NCI-H2227 (cell line): Measurements from ENCODE around the gene AGBL4.

ENCODE experiments used
- DNase-seq: peaks from one replicate; lab custom pipeline; 2025; ENCODE audit not compliant: unreplicated experiment; lab: John Stamatoyannopoulos, UW

AGBL4 gene

DNA sequence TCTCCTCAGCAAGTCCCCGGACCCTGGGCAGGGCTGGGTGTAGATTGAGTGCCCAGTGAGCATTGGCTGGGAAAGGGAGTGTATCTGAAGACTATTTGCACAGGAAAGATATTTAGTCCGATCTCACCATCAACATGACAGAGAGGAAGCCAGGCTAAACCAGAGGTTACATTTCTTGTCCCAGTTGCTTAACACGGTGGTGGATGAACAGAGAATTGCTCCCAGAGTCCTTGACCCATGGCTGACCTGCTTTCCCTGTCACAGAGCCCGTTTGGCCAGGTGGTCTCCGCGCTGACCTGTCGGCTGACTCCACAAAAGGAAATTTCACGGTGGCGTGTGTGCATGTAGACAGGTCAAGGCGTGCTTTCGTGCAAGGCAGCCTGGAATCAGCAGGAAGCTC lies 1330.6 kb downstream of the AGBL4 start:
- DNase-seq = no peak

GRCh38 chr1:48692235-48692634 lies 1331.5 kb downstream of the AGBL4 start:
- DNase-seq = no peak

GRCh38 chr1:48691429-48692001 lies 1332.2 kb downstream of the AGBL4 start:
- no peak for DNase-seq

GRCh38 chr1:48688102-48688760 lies 1335.5 kb downstream of the AGBL4 start:
- DNase-seq = no peak

GRCh38 chr1:48687282-48688045 lies 1336.3 kb downstream of the AGBL4 start:
- no peak for DNase-seq

DNA sequence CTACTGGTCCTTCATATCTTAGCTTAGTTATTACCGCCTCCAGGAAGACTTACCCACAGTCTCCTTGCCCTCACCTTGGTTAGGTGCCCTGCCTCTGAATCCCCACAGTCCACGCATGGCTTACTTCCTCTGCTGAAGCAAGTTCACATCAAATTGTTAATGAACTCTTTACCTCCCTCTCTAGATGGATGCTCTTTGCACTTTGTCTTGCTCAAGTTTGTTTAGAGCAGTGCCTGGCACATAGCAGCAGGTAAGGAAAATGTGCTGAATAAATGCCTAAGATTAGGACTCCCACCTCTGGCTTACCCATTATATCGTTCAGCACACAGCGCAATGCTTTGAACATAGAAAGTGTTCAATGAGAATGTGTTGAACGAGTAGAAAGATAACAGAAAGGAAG lies 1337.6 kb downstream of the AGBL4 start:
- DNase-seq = no peak

DNA sequence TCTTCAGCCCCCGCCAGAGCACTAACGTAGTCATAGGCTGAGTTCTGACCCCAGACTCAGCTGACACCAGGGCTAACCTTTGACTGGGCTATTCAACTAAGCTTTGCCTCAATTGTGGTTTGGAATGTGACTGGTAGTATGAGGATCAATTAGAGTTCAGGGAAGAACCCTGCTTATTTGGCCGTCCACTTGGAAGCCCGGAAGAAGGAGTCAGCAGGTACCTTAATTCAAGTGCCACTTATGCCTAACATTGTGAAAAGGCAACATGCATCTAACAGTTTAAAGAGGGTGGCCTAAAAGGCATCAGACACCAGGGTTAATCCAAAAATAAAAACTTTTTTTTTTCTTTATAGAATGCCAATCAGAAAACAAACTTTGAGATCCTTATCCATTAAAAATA lies 1339.4 kb downstream of the AGBL4 start:
- no peak for DNase-seq

DNA sequence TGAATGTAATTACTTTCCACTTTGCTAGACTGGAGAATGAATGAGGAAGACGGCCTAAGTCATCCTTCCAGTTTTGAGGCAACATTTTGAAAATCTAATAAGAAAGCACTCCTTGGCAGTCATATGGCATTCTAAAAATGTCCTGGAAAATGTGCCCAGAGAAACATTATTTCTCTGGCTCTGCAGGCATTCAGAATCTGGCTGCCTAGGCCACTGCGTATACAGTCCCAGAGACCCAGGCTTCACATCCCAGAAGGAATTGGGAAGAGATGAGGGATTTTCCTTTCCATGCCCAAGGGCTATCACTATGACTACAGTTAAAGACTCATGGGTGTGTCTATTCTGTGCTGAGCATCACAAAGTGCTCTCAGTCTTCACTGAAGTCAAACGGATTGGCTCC lies 1339.9 kb downstream of the AGBL4 start:
- DNase-seq = no peak

GRCh38 chr1:48681476-48682305 lies 1342.1 kb downstream of the AGBL4 start:
- DNase-seq = no peak

- DNase-seq = peak; percentile 14
Measured at GRCh38 chr1:48680411-48681035, 1343.2 kb downstream of the AGBL4 start.

DNA sequence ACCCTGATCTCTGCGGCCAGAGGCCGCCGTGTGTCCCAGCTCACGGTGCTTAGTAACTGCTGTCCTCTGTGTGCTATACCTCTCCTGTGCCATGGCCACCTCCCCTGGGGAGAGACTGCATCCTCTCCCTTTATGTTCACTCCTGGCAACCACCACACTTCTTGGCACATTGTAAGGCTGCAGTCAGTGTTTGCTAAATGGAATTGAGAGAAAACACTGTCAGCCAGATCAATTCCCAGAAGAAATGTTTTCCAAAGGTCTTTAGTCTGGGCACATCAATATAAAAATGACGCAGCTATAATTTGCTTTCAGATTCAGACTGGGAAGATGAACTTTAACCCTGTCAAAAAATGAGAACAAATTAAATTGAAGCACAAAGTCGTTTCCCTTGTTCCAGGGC lies 1343.9 kb downstream of the AGBL4 start:
- DNase-seq = no peak

GRCh38 chr1:48678710-48679505 lies 1344.8 kb downstream of the AGBL4 start:
- DNase-seq = no peak

DNA sequence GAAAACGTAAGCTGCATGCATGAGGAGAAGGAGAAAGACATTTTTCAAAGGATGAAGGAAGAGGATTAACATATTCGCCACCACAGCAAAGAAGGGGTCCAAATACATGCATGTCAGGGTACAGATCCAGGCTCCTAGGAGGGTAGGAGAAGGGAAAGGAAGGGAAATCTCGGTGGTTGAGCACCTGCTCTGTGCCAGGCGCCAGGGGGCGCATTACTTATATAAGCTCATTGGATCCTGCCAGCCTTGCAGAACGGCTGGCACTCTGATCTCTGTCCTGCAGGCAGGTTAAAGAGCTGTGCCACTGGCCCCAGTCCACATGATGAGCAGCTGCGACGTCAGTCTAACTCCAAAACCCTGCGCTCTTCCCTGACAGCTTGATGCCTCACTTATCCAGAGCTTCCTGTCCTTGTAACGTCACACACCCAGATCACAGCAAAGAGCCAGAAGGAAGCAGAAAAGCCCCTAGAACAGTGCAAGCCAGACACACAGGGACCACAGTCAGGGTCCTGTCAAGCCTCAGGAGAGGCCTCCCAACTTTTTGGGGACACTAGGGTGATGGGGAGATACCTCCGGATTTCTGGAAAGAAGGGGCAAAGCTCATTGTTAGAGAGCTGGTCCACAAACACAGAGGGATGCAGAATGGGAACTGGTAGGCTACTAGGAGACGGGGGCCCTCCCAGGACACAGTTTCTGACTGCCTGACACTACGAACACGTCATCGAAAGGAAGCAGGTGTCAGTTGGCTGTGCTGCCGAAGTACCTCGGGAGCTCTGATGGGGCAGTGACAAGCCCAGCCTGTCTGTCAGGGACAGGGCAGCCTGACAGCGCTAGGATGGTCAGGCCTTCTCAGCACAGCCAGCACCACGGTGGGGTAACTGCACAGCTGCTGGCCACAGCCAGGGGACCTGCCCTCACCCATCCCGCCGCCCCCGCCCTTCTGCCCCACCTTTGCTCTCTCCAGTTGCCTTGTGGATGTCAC lies 1346.2 kb downstream of the AGBL4 start:
- DNase-seq = peak; percentile 73

GRCh38 chr1:48676822-48677221 lies 1346.9 kb downstream of the AGBL4 start:
- DNase-seq = peak; percentile 27

GRCh38 chr1:48676376-48676775 lies 1347.4 kb downstream of the AGBL4 start:
- DNase-seq = no peak

DNA sequence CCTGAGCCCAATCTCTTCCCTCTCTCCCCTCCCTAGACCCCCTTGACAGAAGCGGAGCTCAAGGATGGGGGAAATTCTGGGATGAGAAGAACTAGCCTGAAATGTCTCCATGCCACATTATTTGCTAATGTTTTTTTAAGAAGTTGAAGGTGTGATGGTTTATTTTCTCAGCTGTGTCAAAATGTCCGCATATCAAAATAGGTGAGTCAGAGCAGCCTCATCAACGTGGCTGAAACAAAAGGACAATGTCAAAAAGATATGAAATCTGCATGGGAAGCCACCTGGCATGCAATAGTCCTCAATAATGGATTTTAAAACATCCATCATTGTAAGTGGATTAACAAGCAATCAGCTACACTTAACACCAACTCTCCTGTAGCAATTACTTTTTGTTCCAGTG lies 1348.5 kb downstream of the AGBL4 start:
- no peak for DNase-seq

- DNase-seq = peak; percentile 85
Measured at GRCh38 chr1:48674641-48675040, 1349.1 kb downstream of the AGBL4 start.

DNA sequence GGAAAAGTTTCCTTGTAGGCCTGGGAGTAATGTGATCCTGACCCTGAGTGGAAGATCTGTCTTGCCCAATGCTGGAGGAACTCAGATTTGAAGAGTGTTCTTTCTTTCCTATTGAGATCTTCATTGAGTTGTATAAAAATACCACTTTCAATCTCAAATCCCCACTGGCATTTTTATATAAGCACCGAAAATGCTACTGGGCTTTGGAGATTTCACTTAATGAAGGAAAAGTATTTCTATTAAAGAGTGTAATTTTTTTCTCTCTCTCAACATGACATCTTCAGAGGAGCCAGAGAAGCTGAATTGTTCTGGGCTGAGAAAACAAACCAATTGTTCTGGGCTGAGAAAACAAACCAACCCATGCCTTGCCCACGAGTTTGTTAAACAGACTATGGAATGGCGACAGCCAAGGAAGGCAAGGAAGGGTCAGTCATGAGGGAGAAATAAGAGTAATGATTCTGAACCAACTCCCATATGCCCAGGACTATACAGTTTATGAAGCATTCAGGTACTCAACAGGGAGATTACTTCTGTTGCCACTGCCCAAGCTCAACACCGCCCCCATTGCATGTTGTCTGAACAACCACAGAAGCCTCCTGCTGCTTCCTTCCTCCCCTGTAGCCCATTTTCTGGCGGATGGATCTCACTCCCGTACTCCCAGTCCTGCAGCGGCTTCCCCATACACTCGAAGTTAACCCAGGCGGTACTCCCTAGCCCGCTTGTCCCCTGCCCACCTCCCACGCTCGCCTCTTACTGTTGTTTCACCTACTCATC lies 1350.2 kb downstream of the AGBL4 start:
- DNase-seq = peak; percentile 63
